Measurements from ENCODE around the gene ELK3. TPM values are rescaled to one million over a fixed set of nuclear protein-coding genes. Genes with fewer than 3 reads are reported as not detected.

The ELK3 gene
- total and polyA plus RNA-seq, 4 donors = 10.7 to 22.0 (median 16.5) TPM

DNA sequence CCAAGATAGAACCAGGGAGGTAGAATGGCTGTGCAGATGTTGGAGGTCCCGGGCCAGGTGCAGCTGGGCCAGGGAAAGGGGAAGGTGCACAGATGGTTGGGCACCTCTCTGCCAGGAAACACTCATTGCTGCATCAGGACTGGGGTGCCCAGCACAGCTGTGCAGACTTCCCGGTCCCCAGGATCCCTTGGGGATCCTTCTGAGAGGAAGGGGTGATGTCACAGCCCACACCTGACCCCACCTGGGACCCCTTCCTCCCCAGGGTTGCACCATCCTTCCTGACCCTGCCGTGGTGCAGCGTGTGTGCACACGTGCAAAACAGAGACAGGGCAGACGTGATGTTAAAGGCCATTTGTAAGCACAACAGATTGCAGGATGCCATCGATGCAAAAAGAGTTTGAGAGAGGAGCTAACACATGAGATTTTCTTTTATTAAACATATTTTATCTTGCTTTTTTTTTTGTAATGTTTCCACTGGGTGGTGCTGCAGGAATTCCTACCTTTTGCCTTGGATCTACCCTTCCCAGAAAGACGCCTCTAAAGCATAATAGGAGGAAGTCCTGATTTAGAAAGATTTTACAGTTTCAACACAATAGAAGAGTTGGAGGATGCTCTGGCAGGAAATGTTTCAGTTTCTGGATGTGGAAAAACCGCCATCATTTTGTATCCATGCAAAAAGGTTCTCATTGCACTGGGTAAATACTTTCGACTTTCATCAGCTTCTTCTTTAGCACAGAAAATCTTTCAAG is 14.8 kb downstream of the ELK3 start:
- no peaks in the 10 kb centered on the region for H3K36me3 ChIP-seq (ENCODE audit: control insufficient read depth, insufficient read depth, low read length)
- H3K9me3 ChIP-seq (ENCODE audit: control insufficient read depth, insufficient read depth, low read length) = no peaks in the 10 kb centered on the region
- DNase-seq (ENCODE audit: low read depth in 4 of 6, low spot score in 6 of 6) = peak in 2 of 6 donors; percentile 43 to 66
- H3K27me3 ChIP-seq (ENCODE audit: control insufficient read depth, insufficient read depth, low read length) = no peaks in the 10 kb centered on the region
- no peaks in the 10 kb centered on the region for H3K4me1 ChIP-seq (ENCODE audit: control insufficient read depth, insufficient read depth, low read length)
- H3K4me3 ChIP-seq (ENCODE audit: low read depth, low read length) = no peak overlapping the region
- WGBS (ENCODE audit: insufficient coverage) = 90% methylated on average over 1 of the region's 10 CpGs
- no peak overlapping the region for H3K27ac ChIP-seq (ENCODE audit: low read depth, low read length)

DNA sequence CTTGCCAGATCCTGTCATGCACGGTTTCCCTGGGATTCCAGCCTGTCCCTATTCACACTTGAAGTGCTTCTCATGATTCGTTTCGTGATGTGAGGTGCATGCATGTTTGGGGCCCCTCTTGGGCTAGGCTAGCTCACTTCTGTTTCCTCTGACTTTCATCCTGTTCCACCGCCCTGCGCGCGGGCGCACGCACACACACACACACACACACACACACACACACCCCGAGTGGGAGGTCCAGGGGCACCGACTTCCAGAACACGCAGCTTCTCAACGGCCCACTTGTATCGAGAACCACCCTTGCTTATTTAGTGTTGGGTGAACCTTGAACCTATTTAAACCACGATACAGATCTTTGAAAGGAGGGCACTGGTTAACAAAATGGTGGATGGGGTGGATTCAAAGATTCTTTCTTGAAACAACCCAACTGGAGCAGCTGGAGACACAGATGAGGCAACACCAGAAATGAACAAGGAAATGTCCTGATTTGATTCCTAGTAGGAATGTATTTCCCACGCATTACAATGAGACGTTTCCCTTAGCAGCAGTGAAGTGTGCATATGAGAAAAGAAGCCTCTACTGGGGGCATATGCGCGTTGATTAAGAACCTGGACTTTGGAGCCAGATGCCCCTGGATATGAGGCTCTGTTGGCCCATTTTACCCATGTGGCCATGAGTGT is 16.3 kb downstream of the ELK3 start:
- H3K4me1 ChIP-seq (ENCODE audit: control insufficient read depth, insufficient read depth, low read length) = peaks cover 4% of the 10 kb centered on the region
- 55% methylated on average over 4 of the region's 19 CpGs for WGBS (ENCODE audit: insufficient coverage)
- no peak for DNase-seq (ENCODE audit: low read depth in 4 of 6, low spot score in 6 of 6)
- no peak overlapping the region for H3K4me3 ChIP-seq (ENCODE audit: low read depth, low read length)
- no peaks in the 10 kb centered on the region for H3K9me3 ChIP-seq (ENCODE audit: control insufficient read depth, insufficient read depth, low read length)
- H3K27me3 ChIP-seq (ENCODE audit: control insufficient read depth, insufficient read depth, low read length) = no peaks in the 10 kb centered on the region
- peak overlapping the region; percentile 40 for H3K27ac ChIP-seq (ENCODE audit: low read depth, low read length)
- no peaks in the 10 kb centered on the region for H3K36me3 ChIP-seq (ENCODE audit: control insufficient read depth, insufficient read depth, low read length)

DNA sequence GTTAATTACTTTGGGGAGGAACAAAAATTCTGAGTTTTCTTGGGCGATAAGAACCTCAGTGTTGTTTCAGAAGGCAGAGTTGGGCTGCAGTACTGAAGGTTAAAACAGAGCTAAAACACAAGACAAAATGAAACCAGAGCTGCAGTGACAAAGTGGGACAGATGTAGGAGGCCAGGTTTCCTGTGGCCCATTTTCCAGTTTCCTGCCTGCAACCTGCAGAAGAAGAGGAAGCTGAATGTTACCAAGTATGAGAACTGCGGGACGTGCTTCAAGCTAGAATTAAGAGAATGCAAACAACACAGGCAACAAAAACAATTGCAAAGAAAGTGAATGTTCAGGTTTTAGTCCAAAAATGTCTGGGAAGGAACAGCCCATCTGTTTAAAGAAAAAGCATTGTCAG is 17.8 kb downstream of the ELK3 start:
- Histone ChIP-seq H3K27me3 (ENCODE audit: control insufficient read depth, insufficient read depth, low read length) (no peaks in the 10 kb centered on the region), H3K27ac (ENCODE audit: low read depth, low read length) (no peak overlapping the region), H3K4me3 (ENCODE audit: low read depth, low read length) (no peak overlapping the region), H3K9me3 (ENCODE audit: control insufficient read depth, insufficient read depth, low read length) (no peaks in the 10 kb centered on the region), H3K36me3 (ENCODE audit: control insufficient read depth, insufficient read depth, low read length) (no peaks in the 10 kb centered on the region), H3K4me1 (ENCODE audit: control insufficient read depth, insufficient read depth, low read length) (peaks cover 8% of the 10 kb centered on the region)
- no CpG with 5 or more reads among the region's 3 CpGs for WGBS (ENCODE audit: insufficient coverage)
- DNase-seq (ENCODE audit: low read depth in 4 of 6, low spot score in 6 of 6) = no peak

DNA sequence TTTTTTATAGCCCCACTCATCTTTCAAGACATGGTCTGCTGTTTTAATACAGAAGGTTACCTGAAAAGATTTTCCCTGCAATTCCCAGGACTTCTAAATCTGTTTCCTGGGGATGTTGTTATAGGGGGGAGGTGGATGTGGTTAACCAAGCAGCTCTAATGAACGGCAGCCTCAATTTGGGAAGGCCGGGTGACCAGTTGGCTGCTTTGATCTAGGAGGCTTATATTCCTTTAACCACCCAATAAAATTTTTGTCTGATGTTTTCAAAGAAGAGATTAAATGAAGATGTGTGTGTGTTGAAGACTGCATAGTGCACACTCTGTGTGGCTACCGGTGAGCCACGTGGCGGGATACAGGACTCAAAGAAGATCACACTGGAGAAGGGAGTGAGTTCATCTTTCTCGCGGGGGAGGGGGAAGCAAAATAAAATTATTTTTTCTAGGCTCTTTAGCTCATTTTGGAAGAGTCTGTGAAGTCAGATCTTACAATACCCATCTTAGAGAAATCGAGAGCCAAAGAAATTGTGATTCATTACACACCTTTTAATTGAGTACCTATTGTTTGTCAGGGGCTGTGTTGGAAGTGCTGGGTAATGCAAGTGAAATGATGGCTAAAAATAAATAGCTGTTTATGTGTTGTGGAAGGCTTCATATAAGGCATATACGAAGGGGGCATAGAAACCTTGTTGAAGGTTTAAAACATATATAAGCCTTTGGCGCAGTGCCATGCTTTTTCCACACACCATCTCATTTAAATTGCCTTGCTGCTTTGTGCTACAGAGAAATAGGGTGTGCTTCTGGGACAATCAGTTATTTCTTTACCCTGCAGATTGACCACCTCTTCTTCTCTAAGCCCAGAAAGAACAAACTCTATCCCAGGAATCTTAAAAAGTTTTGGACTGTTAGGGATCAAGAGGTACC is 18.5 kb downstream of the ELK3 start:
- no peak overlapping the region for H3K4me3 ChIP-seq (ENCODE audit: low read depth, low read length)
- H3K27ac ChIP-seq (ENCODE audit: low read depth, low read length) = no peak overlapping the region
- WGBS (ENCODE audit: insufficient coverage) = 92% methylated on average over 4 of the region's 10 CpGs
- H3K9me3 ChIP-seq (ENCODE audit: control insufficient read depth, insufficient read depth, low read length) = no peaks in the 10 kb centered on the region
- no peaks in the 10 kb centered on the region for H3K27me3 ChIP-seq (ENCODE audit: control insufficient read depth, insufficient read depth, low read length)
- no peaks in the 10 kb centered on the region for H3K36me3 ChIP-seq (ENCODE audit: control insufficient read depth, insufficient read depth, low read length)
- DNase-seq (ENCODE audit: low read depth in 4 of 6, low spot score in 6 of 6) = no peak
- H3K4me1 ChIP-seq (ENCODE audit: control insufficient read depth, insufficient read depth, low read length) = peaks cover 8% of the 10 kb centered on the region

DNA sequence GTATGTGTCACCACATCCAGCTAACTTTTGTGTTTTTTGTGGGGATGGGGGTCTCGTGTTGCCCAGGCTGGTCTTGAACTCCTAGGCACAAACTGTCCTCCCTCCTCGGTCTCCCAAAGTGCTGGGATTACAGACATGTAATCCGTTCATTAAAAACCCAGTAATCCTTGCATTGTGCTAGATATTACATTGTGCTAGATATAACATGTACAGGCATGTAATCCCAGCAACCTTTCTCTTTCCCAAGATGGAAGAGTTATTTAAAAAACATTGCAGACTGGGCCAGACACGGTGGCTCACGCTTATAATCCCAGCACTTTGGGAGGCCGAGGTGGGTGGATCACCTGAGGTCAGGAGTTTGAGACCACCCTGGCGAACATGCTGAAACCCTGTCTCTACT is 19.7 kb downstream of the ELK3 start:
- H3K4me1 ChIP-seq (ENCODE audit: control insufficient read depth, insufficient read depth, low read length) = peaks cover 8% of the 10 kb centered on the region
- no peak for DNase-seq (ENCODE audit: low read depth in 4 of 6, low spot score in 6 of 6)
- no peak overlapping the region for H3K27ac ChIP-seq (ENCODE audit: low read depth, low read length)
- no peaks in the 10 kb centered on the region for H3K27me3 ChIP-seq (ENCODE audit: control insufficient read depth, insufficient read depth, low read length)
- H3K4me3 ChIP-seq (ENCODE audit: low read depth, low read length) = no peak overlapping the region
- H3K9me3 ChIP-seq (ENCODE audit: control insufficient read depth, insufficient read depth, low read length) = no peaks in the 10 kb centered on the region
- H3K36me3 ChIP-seq (ENCODE audit: control insufficient read depth, insufficient read depth, low read length) = no peaks in the 10 kb centered on the region
- WGBS (ENCODE audit: insufficient coverage) = 98% methylated on average over 4 of the region's 7 CpGs

DNA sequence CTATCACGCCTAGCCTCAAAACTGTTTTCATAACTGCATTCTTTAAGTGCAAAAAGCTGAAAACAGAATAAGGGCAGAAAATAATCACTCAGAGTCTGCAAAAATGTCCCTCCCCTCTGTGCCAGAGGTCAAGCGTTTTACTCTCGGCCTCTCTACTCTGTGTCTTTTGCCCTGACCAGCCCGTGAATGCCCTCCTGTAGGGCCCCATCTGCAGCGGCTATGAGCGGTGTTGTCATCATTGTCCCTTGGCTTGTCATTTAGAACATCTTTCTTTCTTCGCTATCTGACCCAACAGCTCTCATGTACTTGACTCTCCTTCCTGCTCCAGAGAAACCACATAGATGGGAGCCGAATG is 21.7 kb downstream of the ELK3 start:
- WGBS (ENCODE audit: insufficient coverage) = 78% methylated on average over 8 of the region's 8 CpGs
- H3K9me3 ChIP-seq (ENCODE audit: control insufficient read depth, insufficient read depth, low read length) = no peaks in the 10 kb centered on the region

DNA sequence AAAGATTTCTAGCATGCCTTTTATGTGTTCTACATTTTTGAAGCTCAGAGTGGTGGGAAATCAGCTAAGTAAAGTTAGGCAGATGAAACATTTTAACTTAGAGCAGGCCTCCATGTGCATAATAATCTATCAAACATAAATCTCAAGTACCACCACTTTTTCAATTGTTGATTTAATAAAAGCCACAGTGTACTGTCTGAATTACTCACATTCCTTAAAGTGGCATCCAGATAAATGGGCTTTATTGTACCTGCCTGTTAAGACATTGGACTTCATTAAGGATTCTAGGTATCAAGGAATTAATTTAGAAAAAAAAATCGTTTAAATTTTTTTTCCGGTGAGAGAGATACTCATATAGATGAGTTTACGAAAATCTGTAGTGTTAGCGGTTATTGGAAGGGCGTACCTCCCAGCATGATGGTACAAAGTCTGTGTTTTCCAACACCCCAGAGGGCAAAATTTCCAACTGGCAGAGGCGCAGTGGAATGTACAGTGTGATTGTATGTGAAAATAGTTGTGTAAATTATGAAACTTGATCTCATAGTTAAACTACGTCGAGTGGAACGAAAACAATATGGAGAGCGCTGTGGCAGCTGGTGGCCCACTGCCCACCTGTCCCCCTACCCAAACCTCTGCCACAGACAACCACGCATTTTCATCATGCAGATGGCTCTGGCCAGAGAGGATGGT is 25.0 kb downstream of the ELK3 start:
- WGBS (ENCODE audit: insufficient coverage) = 88% methylated on average over 8 of the region's 11 CpGs
- H3K4me1 ChIP-seq (ENCODE audit: control insufficient read depth, insufficient read depth, low read length) = peaks cover 14% of the 10 kb centered on the region

More for the DNA sequence above, 21.7 kb downstream of the ELK3 start:
- H3K4me1 ChIP-seq (ENCODE audit: control insufficient read depth, insufficient read depth, low read length) = peaks cover 8% of the 10 kb centered on the region
- no peaks in the 10 kb centered on the region for H3K36me3 ChIP-seq (ENCODE audit: control insufficient read depth, insufficient read depth, low read length)
- no peaks in the 10 kb centered on the region for H3K27me3 ChIP-seq (ENCODE audit: control insufficient read depth, insufficient read depth, low read length)
- H3K27ac ChIP-seq (ENCODE audit: low read depth, low read length) = no peak overlapping the region
- DNase-seq (ENCODE audit: low read depth in 4 of 6, low spot score in 6 of 6) = no peak
- no peak overlapping the region for H3K4me3 ChIP-seq (ENCODE audit: low read depth, low read length)

DNA sequence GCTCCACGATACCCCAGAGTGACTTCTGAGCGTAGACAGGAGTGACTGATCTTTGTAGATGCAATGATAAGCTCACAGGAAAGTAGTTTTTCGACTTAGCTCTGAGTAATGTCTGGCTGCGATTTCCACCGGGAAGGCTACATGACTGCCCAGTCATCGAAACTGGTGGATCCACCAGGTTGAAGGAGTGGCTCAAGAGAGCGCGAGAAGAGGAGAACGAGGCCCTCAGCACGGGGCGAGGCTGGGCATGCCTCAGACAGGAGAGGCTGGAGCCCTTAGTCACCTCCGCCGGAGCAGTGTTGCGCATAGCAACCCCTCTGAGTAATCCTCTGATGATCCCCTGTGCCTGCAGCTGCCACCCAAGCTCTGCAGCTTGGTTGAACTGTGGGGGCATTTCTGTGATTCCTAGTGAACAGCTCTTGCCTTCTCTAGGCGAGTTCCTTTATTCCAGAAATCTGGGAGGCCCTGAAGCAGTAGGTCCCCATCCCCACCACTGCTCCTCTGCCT is 25.6 kb downstream of the ELK3 start:
- Histone ChIP-seq H3K4me1 (ENCODE audit: control insufficient read depth, insufficient read depth, low read length) (peaks cover 14% of the 10 kb centered on the region), H3K27me3 (ENCODE audit: control insufficient read depth, insufficient read depth, low read length) (no peaks in the 10 kb centered on the region), H3K4me3 (ENCODE audit: low read depth, low read length) (no peak overlapping the region), H3K27ac (ENCODE audit: low read depth, low read length) (no peak overlapping the region), H3K36me3 (ENCODE audit: control insufficient read depth, insufficient read depth, low read length) (no peaks in the 10 kb centered on the region), H3K9me3 (ENCODE audit: control insufficient read depth, insufficient read depth, low read length) (peaks cover 1% of the 10 kb centered on the region)
- WGBS (ENCODE audit: insufficient coverage) = 87% methylated on average over 15 of the region's 15 CpGs
- no peak for DNase-seq (ENCODE audit: low read depth in 4 of 6, low spot score in 6 of 6)

More for the DNA sequence above, 25.0 kb downstream of the ELK3 start:
- Histone ChIP-seq H3K4me3 (ENCODE audit: low read depth, low read length) (no peak overlapping the region), H3K27me3 (ENCODE audit: control insufficient read depth, insufficient read depth, low read length) (no peaks in the 10 kb centered on the region), H3K9me3 (ENCODE audit: control insufficient read depth, insufficient read depth, low read length) (peaks cover 1% of the 10 kb centered on the region), H3K27ac (ENCODE audit: low read depth, low read length) (no peak overlapping the region), H3K36me3 (ENCODE audit: control insufficient read depth, insufficient read depth, low read length) (no peaks in the 10 kb centered on the region)
- DNase-seq (ENCODE audit: low read depth in 4 of 6, low spot score in 6 of 6) = peak in 1 of 6 donors; percentile 38

DNA sequence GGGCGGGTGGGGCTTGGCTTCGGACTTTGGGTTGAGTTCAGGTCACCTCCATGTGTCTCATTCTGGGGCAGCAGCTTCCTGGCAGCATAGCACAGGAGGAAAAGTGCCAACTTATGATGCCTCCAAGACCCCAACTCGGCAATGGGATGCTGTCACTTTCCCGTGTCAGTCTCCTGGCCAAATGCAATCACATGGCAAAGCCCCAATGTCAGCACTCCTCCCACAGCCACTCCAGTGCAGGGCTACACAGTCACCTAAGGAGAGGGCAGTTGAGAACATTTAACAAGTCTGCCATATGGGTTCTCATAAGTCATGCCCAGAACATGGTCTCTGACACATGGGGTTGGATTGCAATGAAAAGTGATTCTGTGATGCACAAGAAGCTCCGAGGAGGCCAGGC is 26.7 kb downstream of the ELK3 start:
- WGBS (ENCODE audit: insufficient coverage) = 64% methylated on average over 5 of the region's 5 CpGs

More for the DNA sequence above, 26.7 kb downstream of the ELK3 start:
- peaks cover 1% of the 10 kb centered on the region for H3K9me3 ChIP-seq (ENCODE audit: control insufficient read depth, insufficient read depth, low read length)
- no peak overlapping the region for H3K4me3 ChIP-seq (ENCODE audit: low read depth, low read length)
- no peak overlapping the region for H3K27ac ChIP-seq (ENCODE audit: low read depth, low read length)
- peaks cover 15% of the 10 kb centered on the region for H3K4me1 ChIP-seq (ENCODE audit: control insufficient read depth, insufficient read depth, low read length)
- no peaks in the 10 kb centered on the region for H3K27me3 ChIP-seq (ENCODE audit: control insufficient read depth, insufficient read depth, low read length)
- H3K36me3 ChIP-seq (ENCODE audit: control insufficient read depth, insufficient read depth, low read length) = no peaks in the 10 kb centered on the region
- peak in 1 of 6 donors; percentile 77 for DNase-seq (ENCODE audit: low read depth in 4 of 6, low spot score in 6 of 6)
